ENCODE measurements around the gene GALNT17. TPM values are rescaled to one million over a fixed set of nuclear protein-coding genes. Genes with fewer than 3 reads are reported as not detected.

Gene GALNT17
- total RNA-seq, 4 donors from 2014 or later, result 0.63 to 7.5 (median 3.1) TPM

DNA sequence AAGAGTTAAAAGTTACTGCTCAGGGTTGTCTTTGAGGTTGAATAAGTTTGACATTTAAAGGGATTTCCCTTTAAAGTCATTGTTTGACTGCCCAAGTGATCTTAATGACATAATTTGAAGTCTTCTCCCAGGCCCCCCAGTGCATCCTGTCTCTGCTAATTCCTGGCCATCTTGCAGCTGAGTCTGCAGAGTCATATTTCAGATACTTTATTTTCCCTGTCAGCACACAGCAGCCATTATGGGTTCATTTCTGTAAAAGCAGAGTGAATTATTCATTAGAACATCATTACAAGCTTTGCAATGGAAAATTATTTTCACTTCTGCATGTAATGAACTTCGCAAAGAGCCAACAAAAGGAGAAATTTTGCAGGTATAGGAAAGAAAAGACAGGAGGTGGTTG is 536.6 kb downstream of the GALNT17 start:
- intact Hi-C loops (cut with DNase I; ENCODE audit: low total_unique reads), result no loop called here
- no peak for TF ChIP-seq POLR2A (IDR thresholded peaks at IDR 0.05)
- TF ChIP-seq, protein P1, sequence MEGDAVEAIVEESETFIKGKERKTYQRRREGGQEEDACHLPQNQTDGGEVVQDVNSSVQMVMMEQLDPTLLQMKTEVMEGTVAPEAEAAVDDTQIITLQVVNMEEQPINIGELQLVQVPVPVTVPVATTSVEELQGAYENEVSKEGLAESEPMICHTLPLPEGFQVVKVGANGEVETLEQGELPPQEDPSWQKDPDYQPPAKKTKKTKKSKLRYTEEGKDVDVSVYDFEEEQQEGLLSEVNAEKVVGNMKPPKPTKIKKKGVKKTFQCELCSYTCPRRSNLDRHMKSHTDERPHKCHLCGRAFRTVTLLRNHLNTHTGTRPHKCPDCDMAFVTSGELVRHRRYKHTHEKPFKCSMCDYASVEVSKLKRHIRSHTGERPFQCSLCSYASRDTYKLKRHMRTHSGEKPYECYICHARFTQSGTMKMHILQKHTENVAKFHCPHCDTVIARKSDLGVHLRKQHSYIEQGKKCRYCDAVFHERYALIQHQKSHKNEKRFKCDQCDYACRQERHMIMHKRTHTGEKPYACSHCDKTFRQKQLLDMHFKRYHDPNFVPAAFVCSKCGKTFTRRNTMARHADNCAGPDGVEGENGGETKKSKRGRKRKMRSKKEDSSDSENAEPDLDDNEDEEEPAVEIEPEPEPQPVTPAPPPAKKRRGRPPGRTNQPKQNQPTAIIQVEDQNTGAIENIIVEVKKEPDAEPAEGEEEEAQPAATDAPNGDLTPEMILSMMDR (IDR thresholded peaks at IDR 0.05), result no peak
- DNase-seq (ENCODE audit: low spot score in 2 of 2), result no peak
- no peak overlapping the region for H3K4me3 ChIP-seq (ENCODE audit: low read depth, poor library complexity, severe bottlenecking)
- WGBS, 2 donors, result 86 to 94% methylated on average over 1 of the region's 1 CpG

DNA sequence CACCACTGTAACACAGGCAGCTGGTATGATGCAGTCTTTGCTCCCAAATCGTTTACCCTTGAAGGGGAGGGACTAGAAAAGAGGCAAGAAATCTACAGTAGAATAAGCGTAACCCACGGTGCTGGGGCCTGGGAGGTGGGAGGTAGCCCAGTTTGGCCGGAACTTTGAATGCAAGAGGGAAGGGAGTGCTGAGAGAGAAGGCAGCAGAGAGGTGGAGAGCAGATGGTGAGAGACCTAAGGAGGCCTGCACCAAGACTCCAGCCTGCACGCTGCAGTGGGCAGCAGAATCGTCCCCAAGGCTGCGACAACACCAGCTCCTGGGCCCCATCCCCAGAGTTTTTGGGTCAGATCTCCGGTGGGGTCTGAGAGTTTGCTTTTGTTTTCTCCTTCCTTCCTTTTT is 547.5 kb downstream of the GALNT17 start:
- TF ChIP-seq, protein P1 (IDR thresholded peaks at IDR 0.05), result no peak
- no peak for TF ChIP-seq POLR2A (IDR thresholded peaks at IDR 0.05)
- DNase-seq (ENCODE audit: low spot score in 2 of 2), result no peak
- intact Hi-C loops (cut with DNase I; ENCODE audit: low total_unique reads), result no loop called here
- 63 to 65% methylated on average over 8 of the region's 8 CpGs for WGBS, 2 donors
- H3K4me3 ChIP-seq (ENCODE audit: low read depth, poor library complexity, severe bottlenecking), result no peak overlapping the region

DNA sequence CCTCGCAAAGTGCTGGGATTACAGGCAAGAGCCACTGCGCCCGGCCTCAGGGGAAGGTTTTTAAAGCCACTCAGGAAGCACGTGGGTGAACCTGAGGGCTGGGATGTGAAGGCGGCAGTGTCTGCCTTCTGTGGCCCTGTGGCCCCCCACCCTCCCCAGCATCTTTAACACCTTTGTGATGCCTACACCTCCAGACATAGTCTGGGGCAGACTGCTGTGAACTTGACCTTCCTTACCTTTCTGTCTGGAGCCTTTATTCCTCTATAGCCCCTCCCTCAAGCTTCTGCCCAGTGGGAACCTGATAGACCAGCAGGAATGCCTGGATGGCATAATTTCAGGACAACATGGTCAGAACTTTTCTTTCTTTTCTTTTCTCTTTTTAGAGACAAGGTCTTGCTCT is 550.2 kb downstream of the GALNT17 start:
- TF ChIP-seq, protein P1 (IDR thresholded peaks at IDR 0.05), result no peak
- TF ChIP-seq POLR2A (IDR thresholded peaks at IDR 0.05), result no peak
- intact Hi-C loops (cut with DNase I; ENCODE audit: low total_unique reads), result no loop called here
- WGBS, 2 donors, result 77 to 89% methylated on average over 5 of the region's 5 CpGs

DNA sequence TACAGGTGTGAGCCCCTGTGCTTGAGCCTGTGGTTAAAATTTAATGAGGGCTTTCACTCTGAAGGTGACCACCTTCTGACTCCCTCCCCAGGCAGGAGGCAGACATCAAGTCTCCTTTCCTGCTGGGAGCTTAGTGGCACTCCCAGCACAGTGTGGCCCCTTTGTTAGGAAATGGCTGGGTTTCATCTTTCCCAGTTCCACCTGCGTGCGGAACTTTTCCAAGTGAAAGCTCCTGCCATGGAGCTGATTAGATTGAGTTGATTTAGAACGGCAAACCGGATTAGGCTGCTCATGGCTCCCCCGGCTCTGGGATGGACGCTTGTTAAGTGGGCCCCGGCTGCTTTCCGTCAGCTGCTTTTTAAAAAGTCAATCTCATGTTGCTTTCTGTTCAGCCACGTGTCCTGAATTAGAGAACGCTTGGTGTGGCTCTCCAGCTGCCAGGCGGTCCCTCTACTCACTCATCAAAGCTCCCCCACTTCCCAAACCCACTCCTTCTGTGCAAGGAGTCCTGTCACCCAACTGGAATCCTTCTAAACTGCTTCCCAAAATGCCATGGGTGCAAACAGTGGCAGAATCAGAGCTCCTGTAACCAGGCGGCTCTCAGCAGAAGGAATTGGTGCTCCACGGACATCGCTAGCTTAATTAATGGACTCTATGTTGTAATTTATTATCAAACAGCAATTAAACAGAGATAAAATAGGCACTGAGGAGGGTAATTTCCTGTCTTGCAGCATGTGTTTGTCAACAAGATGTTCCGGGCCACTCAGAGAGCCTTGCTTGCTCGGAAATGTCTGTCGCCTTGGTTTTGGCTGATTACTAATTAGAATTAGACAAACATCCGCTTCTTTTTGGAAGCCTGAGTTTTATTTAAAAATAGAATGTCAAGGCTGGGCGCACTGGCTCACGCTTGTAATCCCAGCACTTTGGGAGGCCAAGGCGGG is 551.2 kb downstream of the GALNT17 start:
- intact Hi-C loops (cut with DNase I; ENCODE audit: low total_unique reads), result no loop called here
- no peak overlapping the region for H3K4me3 ChIP-seq (ENCODE audit: low read depth, poor library complexity, severe bottlenecking)
- TF ChIP-seq POLR2A (IDR thresholded peaks at IDR 0.05), result no peak
- TF ChIP-seq, protein P1 (IDR thresholded peaks at IDR 0.05), result no peak
- DNase-seq (ENCODE audit: low spot score in 2 of 2), result no peak
- WGBS, 2 donors, result 50 to 56% methylated on average over 21 of the region's 21 CpGs

More for the DNA sequence above, 550.2 kb downstream of the GALNT17 start:
- no peak overlapping the region for H3K4me3 ChIP-seq (ENCODE audit: low read depth, poor library complexity, severe bottlenecking)
- no peak for DNase-seq (ENCODE audit: low spot score in 2 of 2)

DNA sequence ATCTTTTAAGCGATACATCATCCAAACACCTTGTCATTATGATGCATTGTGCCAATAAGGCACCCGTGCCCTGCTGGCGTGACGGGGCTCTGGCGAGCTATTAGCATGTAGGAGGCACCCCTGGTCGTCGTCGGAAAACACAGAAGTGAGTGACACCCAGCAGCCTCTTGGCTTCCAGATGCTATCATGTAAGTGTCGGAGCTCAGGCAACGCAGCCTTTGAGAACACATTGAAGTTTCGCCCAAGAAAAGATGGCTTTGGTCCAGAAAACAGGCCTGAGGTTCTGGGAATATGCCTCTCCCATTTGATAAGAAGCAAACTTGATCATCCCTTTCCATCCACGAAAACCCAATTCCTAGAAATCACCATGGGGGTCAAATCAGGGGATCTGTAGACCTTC is 555.3 kb downstream of the GALNT17 start:
- TF ChIP-seq POLR2A (IDR thresholded peaks at IDR 0.05), result no peak
- TF ChIP-seq, protein P1 (IDR thresholded peaks at IDR 0.05), result no peak
- intact Hi-C loops (cut with DNase I; ENCODE audit: low total_unique reads), result no loop called here
- H3K4me3 ChIP-seq (ENCODE audit: low read depth, poor library complexity, severe bottlenecking), result no peak overlapping the region
- 49 to 63% methylated on average over 12 of the region's 12 CpGs for WGBS, 2 donors
- no peak for DNase-seq (ENCODE audit: low spot score in 2 of 2)
